ENCODE results near the gene SYNGAP1.
"Not testable (repeated sequence)": the region's sequence is repeated elsewhere in the genome, so short reads cannot be mapped to it uniquely, and the experiment has no call there.

SYNGAP1 gene

GRCh38 chr6:33483678-33484077 lies 63.8 kb downstream of the SYNGAP1 start:
- no peak for DNase-seq

- not testable (repeated sequence) for DNase-seq
These were observed 64.9 kb downstream of the SYNGAP1 start for GRCh38 chr6:33484673-33485262.

- not testable (repeated sequence) for DNase-seq
These were observed 65.8 kb downstream of the SYNGAP1 start for GRCh38 chr6:33485680-33486079.

GRCh38 chr6:33488339-33488738 lies 68.5 kb downstream of the SYNGAP1 start:
- no peak for DNase-seq

- no peak for DNase-seq
These were observed 70.3 kb downstream of the SYNGAP1 start for GRCh38 chr6:33490198-33490597.

- DNase-seq: no peak
These were observed 70.8 kb downstream of the SYNGAP1 start for GRCh38 chr6:33490621-33491020.

- DNase-seq: no peak
These were observed 72.2 kb downstream of the SYNGAP1 start for GRCh38 chr6:33492093-33492492.

- no peak for DNase-seq
These were observed 77.3 kb downstream of the SYNGAP1 start for GRCh38 chr6:33497157-33497556.

GRCh38 chr6:33502486-33502885 lies 82.6 kb downstream of the SYNGAP1 start:
- DNase-seq: no peak

GRCh38 chr6:33504486-33504885 lies 84.6 kb downstream of the SYNGAP1 start:
- no peak for DNase-seq
